Measurements from ENCODE around the gene SPAG16.

Gene SPAG16

DNA sequence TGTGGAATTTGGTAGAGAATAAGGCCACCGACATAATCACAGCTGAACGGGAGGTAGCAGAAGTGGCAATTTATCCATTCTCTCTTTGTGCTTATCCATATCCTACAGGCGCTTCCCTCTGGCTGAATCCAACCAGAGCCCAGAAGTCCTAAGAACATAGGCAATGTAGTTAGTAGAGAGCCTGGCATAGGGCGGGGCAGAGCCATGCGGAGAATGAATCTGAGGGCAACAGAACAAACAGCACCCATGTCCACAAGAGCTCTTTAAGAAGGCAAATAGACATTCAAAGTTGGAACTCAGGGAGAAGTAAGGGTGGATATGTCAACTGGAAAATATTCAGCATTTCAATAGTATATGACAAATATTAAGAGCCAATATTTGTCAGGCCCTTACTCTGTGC is 820.7 kb downstream of the SPAG16 start:
- no peak for DNase-seq

DNA sequence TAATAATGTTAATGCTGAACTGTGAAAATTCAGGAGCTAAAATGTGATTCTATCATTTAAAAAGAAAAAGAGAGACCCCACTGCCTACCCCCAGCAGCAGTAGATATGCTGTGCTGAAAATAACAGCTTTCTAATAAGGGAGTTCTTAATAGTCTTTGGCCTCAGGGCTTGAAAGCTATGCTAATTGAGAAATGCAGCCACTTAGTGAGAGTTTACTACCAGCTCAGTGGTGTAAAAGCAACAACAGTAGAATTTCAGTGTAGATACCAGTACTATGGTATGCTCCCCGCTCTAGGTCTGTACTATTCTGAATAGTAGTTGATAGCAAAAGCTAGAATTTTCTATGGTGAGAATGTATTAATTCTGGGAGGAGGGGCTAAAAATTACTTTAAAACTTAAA is 823.5 kb downstream of the SPAG16 start:
- DNase-seq, result no peak

DNA sequence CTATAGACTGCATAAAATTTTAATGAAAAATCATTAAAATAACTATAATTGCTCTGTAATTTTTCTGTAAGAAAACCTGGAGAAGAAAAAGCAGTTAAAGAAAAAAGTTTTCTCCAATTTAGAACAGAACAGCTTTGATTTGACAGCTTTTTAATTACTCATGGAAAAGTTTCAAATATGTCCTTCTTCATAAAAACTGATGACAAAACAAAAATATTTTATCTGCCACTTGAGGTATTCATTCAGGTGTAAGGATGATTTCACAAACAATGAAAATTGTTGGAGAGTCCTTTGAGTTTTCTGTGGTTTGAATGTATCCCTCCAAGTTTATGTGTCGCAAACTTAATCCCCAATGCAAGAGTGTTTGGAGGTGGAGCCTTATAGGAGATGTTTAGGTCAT is 824.3 kb downstream of the SPAG16 start:
- no peak for DNase-seq

DNA sequence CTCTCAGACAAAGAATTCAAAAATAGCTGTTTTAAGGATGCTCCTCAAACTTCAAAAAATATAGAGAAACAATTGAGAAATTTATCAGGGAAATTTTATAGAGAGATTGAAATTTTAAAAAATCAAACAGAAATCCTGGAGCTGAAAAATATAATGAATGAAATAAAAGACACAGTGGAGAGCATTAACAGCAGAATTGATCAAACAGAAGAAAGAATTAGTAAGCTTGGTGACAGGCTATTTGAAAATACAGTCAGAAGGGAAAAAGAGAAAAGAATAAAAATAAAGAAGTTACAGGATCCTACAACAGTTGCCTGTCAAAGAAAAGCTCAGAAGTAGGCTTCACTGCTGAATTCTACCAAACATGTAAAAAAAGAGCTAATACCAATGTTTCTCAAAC is 832.8 kb downstream of the SPAG16 start:
- no peak for DNase-seq

DNA sequence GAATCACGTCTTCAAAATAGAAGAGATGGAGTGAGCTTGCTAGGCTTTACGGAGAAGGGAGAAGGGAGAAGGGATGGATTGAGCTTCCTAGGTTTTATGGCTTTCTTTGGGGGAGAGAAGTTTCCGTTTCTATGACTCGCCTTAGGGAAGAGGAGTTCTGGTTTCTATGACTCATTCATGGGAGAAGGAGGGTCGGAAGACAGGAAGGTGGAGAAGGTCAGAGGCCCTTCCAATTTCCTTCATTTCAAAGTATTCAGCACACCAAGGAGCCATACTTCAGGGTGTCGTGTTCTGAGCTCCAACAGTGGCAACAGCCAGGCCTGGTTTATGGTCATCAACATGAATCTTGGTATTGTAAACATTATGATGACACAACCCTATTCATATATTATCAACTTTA is 841.9 kb downstream of the SPAG16 start:
- DNase-seq, result peak; percentile 69

DNA sequence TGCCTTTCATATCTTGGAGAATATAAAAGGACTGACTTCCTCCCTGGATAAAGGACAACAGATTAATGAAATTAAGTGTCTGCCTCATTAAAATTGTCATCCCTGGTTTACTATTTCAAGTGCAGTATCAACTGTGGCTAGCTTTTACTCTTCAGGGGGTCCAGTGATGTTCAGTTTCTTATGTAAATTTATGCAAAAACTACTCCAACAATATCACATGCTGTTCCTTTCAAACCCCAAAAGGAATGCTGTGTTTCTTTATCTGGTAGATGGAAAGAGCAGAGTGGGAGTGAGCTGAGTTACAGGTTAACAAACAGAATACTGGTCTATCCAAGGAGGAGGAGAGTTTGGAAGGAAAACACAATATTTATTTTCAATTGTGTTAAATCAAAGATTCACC is 842.9 kb downstream of the SPAG16 start:
- DNase-seq, result no peak

DNA sequence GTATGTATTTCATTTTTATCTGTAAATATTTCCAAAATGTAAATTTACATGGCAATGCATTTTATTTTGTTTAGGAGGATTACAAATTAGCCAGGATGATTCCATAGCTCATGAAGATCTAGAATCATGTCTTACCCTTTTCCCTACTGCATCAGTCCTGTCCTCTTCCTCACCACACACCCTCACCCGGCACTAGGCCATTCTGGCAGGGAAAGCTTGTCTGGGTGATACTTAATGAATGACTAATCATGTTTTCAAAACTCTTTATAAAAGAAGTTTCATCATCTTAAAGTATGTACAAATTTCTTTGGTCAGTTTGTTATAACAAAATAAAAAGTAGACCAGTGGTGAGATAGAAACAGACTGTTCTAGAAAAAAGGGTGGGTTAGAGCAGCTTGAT is 843.3 kb downstream of the SPAG16 start:
- peak; percentile 86 for DNase-seq

DNA sequence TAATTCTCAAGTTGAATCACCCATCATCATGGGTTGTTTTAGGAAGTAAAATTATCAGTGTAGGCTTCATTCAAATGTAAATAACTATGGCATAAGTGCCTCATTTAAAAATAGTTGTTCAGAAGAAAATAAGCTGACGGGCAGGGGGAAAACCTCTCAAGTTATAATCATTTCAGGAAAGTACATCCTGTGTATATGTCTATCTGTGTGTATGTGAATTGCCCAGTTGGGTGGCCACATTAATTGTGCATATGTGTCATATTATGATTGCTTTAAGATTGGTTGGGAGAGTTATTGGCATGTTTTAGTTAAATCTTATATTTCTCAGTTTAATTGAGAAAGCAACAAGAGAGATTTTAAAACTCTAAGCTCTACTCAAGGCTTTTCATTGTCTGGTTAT is 843.8 kb downstream of the SPAG16 start:
- DNase-seq, result no peak

DNA sequence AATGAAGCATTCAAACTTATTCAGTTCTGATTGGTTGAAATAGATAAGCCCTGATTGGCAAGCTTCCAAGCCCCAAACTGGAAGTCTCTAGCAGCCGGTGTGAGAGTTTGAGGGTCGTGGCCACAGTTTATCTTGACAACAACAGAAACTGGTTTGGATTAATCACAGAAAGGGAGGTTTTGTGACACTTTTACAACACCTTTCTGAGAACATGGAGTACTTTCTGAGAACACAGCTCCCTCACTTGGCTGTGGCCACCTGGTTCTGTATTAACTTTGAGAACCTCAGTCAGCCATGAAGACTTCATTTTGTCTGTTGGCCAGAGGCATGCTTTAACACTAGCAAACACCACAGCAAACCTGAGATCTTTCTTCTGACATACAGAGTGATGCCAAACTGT is 845.9 kb downstream of the SPAG16 start:
- DNase-seq, result no peak

DNA sequence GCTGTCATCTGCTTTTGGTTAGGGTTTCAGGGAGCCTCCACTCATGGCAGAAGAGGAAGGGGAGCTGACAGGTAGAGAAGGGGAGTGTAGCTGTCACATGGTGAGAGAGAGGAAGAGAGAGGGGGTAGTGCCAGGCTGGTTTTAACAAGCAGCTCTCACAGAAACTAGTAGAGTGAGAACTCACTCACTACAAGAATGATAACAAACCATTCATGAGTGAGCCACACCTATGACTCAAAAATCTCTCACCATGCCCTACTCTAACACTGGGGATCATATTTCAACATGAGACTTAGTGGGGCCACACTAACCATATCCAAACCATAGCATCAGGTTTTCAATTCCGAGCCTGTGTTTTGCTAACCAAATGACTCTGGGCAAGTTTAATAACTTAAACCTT is 851.7 kb downstream of the SPAG16 start:
- peak; percentile 71 for DNase-seq

DNA sequence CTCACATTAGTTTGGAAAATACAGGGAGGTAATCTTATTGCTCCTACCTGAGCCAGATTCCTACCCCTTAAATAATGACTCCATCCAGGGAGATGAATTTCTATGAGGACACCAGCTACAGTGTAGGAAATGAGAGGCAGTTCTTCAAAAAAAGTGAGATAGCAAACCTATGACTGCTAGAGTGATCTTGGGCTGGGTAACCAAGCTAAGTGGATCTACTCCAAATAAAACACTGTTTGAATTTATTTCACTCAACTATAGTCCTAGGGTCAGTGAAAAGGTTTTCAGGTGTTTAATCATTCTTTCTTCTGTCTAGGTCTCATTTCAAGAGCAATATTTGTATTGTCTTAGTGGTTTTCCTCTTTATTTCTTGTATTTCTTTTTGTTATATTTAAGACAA is 854.5 kb downstream of the SPAG16 start:
- DNase-seq, result no peak

DNA sequence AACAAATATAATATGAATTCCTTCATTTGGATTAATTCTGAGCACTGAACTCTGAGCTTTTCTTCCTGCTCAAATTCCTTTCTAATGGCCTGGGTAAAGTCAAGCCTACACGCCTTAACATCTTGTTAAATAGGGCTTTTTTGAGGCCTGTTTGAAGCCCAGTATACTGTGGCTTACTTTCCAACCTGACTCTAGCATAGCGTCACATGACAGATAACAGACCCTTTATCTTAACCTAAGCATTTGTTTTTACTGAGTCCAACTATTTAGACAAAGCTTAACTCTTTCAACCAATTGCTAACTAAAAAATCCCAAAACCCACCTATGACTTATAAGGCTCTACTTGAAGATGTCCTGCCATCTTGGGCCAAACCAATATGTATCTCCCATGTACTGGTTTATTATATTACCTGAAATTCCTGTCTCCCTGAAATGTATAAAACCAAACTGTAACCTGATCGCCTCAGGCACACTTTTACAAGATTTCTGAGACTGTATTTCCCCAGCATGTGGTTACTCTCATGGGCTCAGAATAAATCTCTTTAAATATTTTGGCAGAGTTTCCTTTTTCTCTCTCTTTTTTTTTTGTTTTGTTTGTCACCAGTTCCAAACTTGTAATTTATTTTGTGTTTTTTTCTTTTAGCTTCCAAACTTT is 855.5 kb downstream of the SPAG16 start:
- no peak for DNase-seq

DNA sequence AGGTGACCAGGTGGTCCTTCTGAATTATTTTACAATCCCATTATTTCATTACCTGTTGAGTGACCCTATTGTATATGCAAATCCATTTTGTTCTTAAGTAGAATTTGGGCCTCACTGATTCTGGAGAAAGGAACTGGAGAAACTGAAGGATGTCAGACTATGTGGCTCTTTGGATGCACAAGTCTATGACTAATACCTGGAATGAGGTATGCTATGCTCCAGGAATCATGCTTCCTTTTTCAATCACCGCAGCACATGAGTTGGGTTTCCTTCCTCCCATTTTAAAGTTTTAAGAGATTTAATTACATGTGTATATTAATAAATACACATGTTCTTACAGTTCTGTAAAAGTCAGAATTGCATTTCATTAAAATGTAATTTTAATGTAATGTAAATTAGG is 872.7 kb downstream of the SPAG16 start:
- DNase-seq, result no peak

DNA sequence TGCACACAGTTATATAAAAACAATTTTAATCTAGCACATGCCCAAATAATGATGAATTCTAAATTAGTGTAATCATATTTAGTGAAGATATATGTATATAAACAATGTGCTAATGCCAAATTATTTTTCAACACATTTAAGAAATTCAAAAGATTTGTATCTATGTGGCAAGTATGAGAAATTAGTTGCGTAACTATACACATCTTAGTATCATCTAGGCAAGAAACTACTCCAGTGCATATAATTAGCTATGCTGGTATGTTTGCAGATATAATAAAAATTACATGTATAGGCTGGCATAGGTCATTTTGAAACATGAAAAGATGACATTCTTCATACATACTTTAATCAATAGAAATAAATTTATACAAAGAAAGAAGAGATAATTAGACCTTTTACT is 874.6 kb downstream of the SPAG16 start:
- DNase-seq, result no peak

DNA sequence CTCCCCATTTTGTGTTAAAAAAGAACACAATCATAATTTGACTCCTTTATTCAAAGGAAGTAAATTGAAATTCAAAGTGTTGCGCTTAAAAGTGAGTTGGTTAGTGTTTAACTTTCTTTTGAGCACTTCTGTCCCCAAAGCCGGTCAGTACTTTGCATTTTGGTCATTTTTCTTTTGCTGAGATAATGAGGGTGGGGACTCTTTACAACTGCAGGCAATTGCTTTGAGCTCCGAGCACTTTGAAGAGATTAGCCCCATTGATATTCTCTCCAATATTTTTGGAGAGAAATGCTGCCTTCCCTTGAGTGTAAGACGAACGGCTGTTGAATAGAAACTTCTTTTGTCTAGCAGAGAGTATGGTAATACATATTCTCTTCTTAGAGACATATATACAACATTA is 885.0 kb downstream of the SPAG16 start:
- no peak for DNase-seq

DNA sequence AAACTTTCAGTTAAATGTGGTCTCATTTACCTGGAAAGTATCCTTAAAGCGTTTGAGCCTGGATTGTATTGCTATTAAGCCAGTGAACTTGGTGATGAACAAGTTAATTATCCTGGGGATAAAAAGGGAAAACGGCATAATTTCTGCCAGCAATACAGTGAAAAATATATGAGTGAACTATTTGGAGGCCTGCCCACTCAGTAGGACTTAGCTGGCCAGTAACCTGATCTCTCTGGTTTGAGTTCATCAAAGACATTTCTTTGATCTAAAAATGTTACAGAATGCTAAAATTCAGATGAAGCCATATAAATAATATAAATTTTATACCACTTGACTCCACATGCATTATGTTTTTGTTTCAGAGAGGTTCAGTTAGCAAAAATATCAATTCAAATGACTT is 885.5 kb downstream of the SPAG16 start:
- peak; percentile 13 for DNase-seq

DNA sequence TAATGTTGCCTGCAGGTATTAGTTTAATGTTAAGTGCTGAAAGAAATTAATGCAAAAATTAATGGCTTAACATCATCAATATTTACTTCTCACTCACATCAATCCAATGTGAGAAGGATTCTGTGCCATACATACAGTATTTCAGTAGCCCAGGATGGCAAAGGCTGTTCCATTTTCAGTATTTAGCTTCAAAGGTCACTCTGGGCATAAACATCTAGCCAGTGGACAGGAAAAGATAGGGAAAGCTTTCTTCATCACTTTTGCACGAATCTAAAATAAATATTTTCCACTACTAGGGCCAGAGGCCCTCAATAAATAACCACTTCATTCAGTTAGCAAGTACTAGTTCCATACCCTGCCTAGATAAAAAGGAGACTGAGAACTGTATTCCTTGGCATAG is 890.3 kb downstream of the SPAG16 start:
- DNase-seq, result no peak

DNA sequence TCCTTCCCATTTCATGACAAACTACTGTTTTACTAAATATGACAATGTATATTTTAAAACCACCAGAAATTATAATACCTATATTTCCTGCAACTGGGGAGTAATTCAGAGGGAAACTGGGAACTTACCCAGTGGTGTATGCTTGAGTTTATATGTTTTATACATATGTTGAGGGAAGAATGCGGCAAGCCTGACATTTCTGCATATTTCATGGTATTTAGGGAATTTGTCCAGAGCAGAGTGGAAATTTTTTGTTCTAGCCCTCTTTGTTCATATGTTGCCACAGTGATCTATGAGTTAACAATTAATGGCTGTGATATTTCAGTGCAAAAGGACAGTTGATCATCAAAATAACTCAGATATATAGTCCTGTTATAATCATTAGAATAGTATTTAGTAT is 895.8 kb downstream of the SPAG16 start:
- DNase-seq, result no peak

DNA sequence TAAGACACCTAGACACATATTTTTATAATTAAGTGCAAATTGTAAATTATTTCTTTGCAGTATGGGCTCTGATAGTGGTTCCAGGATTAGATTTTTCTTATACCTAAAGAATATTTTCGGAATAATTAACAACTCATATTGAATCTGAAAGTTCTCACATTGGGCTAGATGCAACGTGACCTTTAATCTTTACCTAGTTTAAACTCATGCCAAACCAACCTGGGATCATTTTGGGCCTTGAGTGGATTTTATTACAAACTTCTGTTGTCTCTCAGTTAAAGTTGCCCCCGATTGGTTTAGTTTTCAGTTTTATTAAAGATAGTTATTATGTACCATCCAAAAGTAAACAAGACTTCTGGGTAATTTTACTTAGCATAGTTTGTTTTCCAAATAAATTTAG is 896.4 kb downstream of the SPAG16 start:
- DNase-seq, result no peak

DNA sequence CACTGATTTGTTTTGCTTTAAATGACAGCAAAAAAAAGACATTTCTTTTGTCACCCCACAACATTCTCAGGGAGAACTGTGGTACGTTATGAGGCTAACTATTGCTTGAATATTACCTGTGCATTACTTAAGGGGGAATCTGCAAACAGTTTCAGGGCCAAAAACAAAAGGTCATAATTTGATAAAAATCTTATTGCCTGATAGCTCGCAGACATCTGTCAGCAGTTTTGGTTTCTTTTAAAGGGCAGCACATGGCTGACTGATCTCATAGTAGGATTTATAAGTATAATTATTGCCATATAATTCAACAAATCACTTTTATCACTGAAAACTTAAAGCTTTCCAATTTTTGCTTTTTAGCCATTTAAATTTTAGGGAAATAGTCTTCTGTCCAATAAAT is 900.2 kb downstream of the SPAG16 start:
- no peak for DNase-seq

DNA sequence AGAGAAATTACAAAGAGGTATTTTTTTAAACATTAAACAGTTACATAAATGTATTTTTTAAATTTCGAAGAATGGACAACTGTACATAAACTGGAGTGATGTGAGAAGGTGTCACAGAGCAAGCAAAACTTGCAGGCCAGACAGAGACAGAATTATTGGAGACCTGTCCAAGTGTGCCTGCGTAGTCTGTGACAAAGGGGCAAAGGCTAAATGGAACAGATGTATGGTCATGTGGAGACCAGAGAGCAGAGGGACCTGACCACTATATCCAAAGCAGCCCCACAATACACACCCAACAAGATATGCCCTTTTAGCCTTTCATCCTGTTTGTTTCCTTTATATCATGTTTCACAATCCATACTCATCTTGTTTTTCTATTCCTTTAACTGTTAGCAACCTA is 901.3 kb downstream of the SPAG16 start:
- DNase-seq, result no peak

DNA sequence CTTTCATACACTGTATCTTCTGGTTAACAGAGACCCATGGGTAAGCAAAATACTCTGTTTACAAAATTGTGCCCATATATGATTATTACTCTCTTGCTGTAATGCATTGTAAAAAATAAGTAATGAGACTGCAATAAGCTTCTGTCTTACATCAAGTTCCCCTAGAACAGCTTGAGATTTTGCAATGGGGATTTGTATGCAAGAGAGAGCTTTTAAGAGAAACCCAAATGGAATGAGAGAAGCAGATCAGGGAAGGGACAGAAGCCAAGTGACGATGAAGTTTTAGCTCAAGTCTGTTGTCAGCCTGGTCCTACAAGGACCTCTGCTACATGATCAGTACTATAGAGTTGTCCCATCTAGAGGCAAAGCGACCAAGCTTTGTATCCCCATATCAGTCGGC is 908.4 kb downstream of the SPAG16 start:
- no peak for DNase-seq

DNA sequence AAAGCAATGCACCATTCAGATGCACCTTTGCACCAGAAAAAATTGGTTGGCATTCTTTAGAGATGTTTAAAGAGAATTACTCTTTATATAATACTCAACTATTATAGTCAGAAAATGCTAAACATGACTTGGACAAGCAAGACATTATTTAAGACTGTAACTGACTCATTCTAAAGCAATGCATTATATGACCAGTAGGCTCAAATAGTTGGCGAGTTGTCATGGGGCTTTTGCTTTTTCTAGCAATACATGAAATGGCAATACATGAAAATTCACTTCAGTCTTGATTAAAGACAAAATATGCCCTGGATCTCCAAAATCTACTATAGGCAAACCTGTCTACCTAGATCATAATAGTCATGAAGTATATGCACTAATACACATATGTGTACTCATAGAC is 909.7 kb downstream of the SPAG16 start:
- peak; percentile 71 for DNase-seq

DNA sequence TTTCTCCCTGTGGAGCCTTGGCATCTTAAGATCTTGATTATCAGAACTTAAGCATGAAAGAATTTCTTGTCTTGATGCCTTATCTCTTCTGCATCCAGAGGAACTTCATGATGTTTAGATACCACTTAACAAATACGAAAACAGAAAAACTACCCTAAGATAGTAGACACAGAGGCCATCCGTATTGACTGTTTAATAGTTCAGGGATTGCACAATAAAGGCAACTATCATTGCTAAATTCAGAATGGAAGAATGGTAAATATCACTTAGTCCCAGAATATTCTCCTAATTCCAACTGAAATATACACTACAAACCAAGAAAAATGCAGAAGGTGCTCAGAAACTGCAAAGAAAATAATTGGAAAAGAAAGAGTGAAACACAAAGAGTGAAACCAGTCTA is 912.0 kb downstream of the SPAG16 start:
- DNase-seq, result no peak

DNA sequence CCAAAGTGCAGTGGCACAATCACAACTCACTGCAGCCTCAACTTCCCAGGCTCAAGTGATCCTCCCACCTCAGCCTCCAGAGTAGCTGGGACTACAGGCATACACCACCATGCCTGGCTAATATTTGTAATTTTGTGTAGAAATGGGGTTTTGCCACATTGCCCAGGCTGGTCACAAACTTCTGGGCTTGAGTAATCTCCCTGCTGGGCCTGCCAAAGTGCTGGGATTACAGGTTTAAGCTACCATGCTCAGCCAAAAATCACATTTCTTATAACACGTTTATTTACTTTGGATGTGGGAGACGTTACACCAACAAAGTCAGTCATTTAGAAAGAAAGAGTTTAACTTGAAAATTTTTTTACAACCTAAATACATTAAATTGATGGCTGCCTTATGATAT is 917.6 kb downstream of the SPAG16 start:
- no peak for DNase-seq

DNA sequence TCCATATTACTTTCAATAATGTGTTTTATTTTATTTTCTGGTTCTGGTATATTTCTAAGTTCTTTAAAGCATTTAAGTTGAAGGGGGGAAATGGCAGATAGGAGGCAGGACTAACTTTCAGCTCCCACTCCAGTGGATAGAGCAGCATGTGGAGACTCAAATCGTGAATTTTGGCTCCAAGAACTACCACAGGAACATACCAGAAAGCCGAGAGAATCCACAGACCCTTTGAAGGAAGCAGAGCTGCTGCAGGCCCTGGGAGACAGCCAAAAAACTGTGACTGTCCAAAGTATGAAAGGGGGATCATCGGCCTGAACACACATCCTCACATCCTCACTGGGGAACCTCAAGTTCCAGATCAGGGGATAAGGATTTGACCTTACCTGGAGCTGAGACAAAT is 919.0 kb downstream of the SPAG16 start:
- no peak for DNase-seq
